GM10248 (cell line): Measurements from ENCODE around the gene VMO1.
"Not testable (repeated sequence)": the region's sequence is repeated elsewhere in the genome, so short reads cannot be mapped to it uniquely, and the experiment has no call there.

Experiments
- CTCF ChIA-PET: fragments of 300-600 bp; sonication (Branson Sonifier 250); formaldehyde crosslinking; extraction: SDS; loops from one replicate; lab custom pipeline; 2021; ENCODE audit warnings: antibody characterized with exemption; lab: Yijun Ruan, JAX
- POLR2A ChIA-PET: fragments of 350-650 bp; sonication (Branson Sonifier 250); formaldehyde crosslinking; extraction: SDS; loops from one replicate; lab custom pipeline; 2020; ENCODE audit warnings: antibody characterized with exemption; lab: Yijun Ruan, JAX
- DNase-seq: peaks from one replicate; pipeline ENCODE4 v3.0.0; 2012; ENCODE audit errors: extremely low spot score
- TF ChIP-seq, protein P1 (sequence below): IDR thresholded peaks from 2 replicates; pipeline ENCODE4 v1.5.1; 2012; ENCODE audit warnings: mild to moderate bottlenecking, low read depth; ENCODE audit errors: extremely low read depth, missing control alignments, control extremely low read depth

Gene VMO1, protein sequence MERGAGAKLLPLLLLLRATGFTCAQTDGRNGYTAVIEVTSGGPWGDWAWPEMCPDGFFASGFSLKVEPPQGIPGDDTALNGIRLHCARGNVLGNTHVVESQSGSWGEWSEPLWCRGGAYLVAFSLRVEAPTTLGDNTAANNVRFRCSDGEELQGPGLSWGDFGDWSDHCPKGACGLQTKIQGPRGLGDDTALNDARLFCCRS

DNA sequence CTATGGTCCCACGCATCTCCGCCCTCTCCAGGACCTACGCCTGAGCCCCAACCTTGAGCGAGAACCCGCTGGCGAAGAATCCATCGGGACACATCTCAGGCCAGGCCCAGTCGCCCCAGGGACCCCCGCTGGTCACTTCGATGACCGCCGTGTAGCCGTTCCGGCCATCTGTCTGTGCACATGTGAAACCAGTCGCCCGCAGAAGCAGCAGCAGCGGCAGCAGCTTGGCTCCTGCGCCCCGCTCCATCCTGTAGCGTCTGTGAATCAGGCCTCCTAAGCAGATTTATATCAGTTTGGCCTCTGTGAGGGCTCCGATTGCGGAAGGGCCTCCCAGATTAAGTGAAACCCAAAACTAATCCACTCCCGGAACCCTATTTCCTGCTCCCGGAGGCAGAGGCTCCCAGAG, at the start of gene VMO1:
TSS of gene VMO1 (minus strand) at position 259 of the 406 bp plus-strand sequence. CDS start at position 247, 12 bp downstream.
- TF ChIP-seq, protein P1, sequence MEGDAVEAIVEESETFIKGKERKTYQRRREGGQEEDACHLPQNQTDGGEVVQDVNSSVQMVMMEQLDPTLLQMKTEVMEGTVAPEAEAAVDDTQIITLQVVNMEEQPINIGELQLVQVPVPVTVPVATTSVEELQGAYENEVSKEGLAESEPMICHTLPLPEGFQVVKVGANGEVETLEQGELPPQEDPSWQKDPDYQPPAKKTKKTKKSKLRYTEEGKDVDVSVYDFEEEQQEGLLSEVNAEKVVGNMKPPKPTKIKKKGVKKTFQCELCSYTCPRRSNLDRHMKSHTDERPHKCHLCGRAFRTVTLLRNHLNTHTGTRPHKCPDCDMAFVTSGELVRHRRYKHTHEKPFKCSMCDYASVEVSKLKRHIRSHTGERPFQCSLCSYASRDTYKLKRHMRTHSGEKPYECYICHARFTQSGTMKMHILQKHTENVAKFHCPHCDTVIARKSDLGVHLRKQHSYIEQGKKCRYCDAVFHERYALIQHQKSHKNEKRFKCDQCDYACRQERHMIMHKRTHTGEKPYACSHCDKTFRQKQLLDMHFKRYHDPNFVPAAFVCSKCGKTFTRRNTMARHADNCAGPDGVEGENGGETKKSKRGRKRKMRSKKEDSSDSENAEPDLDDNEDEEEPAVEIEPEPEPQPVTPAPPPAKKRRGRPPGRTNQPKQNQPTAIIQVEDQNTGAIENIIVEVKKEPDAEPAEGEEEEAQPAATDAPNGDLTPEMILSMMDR: no peak
- no peak for DNase-seq
- ChIA-PET CTCF (interaction anchor here (1.0 to 1.2 kb wide), 3 partner anchors 13 to 219 kb away, joined by 3 read pairs; no protein-coding TSS in a partner anchor), POLR2A (interaction anchor here (0.6 kb wide), 1 partner anchor 54 kb away, joined by 10 read pairs; no protein-coding TSS in a partner anchor)

DNA sequence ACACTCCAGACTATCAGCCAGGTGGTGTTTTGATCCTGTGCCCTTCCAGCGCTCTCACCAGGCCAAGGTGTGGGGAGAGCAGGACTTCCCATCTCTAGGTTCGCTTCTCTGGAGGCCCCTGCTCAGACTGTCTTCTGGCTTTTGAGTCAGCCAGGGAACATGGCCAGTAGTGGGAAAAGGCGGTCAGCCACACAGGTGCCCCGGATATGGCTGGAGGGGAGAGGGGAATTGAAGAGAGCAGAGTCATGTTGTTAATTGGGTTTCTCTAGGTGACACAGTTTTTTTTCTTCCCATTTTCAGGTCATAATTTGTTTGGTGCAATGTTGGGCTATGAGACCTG, 48.5 kb upstream of the VMO1 start:
- DNase-seq: no peak
- TF ChIP-seq, protein P1: no peak
- CTCF ChIA-PET: interaction anchor here (1.8 kb wide), 1 partner anchor 44 kb away, joined by 6 read pairs; no protein-coding TSS in a partner anchor
- POLR2A ChIA-PET: no interaction called here

DNA sequence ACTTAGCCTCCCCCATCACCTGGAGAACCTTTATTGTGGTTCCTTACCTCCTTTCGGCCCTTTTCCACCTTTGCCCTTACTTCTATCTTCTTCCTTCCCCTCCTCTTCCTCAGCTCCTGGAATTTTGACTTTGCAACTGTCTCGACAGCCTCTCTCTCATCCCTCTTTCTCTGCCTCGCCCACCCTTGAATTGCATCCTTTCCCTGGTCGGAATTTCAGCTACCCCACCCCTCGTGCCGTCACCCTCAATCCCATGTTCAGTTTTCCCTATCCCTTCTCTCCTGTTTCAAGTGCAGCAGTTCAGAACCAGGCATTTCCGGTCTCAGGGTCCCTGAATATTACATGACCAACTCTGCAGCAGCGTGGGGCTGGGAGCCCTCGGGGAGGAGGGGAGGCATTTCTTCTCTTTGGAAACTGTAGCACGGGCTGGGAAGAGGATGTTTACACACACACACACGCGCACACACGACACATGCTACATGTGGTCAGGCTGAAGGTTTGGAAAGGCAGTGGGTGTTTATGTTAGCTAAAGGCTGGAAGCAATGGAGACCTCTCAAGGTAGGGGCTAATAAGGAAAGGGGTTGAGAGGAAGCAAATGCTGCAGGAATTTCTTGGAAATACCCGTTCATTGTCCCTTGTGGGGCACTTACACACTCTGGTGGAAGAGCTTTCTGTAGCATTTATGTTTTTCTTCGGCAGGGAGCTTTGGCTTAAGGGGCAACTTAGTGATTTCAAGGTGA, 47.9 kb upstream of the VMO1 start:
- TF ChIP-seq, protein P1: no peak
- POLR2A ChIA-PET: no interaction called here
- CTCF ChIA-PET: interaction anchor here (1.8 kb wide), 1 partner anchor 44 kb away, joined by 6 read pairs; no protein-coding TSS in a partner anchor
- DNase-seq: no peak

DNA sequence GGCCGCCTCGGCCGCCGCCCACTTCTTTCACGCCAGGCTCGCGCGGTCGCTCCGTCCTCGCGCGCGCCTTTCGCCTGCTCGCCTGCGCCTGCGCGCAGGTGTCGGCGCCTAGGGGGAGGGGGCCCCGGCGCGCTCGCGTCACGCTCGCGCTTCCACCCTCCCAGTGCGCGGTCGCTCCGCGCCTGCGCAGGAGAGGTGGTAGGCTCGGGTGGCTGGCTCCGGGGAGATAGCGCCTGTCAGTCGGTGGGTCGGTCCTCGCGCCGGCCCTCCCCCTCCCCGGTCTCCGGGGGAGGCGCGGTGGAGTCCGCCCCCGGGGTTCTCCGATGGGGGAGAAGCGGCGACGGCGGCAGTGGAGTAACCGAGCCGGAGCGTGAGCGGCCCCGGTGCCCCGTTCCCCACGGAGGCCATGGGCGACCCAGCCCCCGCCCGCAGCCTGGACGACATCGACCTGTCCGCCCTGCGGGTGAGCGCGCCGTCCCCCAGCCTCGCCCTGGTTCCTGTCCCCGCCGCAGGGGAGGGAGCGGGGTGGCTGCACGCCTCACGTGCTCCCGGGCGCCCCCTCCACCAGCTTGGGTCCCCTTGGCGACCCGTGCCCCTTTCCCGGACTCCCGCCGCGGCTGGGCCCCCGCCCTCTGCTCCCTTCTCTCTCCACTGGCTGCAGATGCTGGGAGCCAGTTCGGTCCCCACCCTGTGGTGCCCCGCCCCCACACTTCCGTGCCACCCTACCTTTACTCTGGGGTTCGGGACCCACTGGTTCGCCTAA, 47.2 kb upstream of the VMO1 start, which contains the start of gene MINK1:
TSS of gene MINK1 (plus strand) at position 163 of the 763 bp plus-strand sequence. CDS start at position 407, 244 bp downstream.
- peak; percentile 100 for DNase-seq
- TF ChIP-seq, protein P1: no peak
- ChIA-PET CTCF (interaction anchor here (1.8 kb wide), 1 partner anchor 43 kb away, joined by 6 read pairs; no protein-coding TSS in a partner anchor), POLR2A (no interaction called here)

DNA sequence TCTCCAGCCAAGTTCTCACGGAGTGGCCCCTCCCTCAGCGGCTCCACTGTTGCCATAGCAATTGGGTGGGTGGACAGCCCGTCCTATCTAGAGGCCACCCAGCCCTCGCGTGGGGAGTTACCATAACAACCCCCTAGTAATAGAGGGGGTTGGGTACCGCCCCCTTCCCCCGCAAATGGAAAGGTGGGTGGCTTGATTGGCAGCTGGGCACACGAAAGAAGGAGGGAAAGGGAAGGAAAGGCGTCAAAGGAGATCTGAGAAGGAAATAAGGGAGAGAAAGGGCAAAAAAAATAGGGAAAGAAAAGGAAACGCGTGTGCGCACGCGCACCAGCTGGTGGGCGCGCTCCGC, 46.6 kb upstream of the VMO1 start:
- DNase-seq, CTCF ChIA-PET, POLR2A ChIA-PET: not testable (repeated sequence)

DNA sequence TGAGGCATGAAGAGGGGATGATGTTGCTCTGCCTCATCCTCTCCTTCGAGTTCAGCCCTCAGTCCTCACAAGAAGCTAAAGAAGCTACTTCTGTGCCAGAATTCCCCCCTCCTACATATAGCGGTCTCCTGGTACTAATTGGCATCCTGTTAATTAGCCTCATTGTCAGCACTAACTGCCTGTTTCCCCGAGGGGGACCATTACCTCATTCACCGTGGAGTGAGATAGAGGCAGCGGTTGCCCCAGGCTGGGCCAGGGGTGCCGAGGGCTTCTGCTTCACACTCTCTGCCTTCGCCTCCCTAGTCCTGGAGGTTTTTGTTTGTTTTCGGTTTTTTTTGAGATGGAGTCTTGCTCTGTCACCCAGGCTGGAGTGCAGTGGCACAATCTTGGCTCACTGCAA, 41.2 kb upstream of the VMO1 start:
- ChIA-PET CTCF (no interaction called here), POLR2A (no interaction called here)
- TF ChIP-seq, protein P1: no peak
- DNase-seq: no peak
